ENCODE data around the gene TRIM6.
"Not testable (repeated sequence)": the region's sequence is repeated elsewhere in the genome, so short reads cannot be mapped to it uniquely, and the experiment has no call there.

GRCh38 chr11:5584458-5584857, 12.0 kb upstream of the TRIM6 start:
- TF ChIP-seq, protein P1, sequence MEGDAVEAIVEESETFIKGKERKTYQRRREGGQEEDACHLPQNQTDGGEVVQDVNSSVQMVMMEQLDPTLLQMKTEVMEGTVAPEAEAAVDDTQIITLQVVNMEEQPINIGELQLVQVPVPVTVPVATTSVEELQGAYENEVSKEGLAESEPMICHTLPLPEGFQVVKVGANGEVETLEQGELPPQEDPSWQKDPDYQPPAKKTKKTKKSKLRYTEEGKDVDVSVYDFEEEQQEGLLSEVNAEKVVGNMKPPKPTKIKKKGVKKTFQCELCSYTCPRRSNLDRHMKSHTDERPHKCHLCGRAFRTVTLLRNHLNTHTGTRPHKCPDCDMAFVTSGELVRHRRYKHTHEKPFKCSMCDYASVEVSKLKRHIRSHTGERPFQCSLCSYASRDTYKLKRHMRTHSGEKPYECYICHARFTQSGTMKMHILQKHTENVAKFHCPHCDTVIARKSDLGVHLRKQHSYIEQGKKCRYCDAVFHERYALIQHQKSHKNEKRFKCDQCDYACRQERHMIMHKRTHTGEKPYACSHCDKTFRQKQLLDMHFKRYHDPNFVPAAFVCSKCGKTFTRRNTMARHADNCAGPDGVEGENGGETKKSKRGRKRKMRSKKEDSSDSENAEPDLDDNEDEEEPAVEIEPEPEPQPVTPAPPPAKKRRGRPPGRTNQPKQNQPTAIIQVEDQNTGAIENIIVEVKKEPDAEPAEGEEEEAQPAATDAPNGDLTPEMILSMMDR (IDR thresholded peaks at IDR 0.05): not testable (repeated sequence)
- not testable (repeated sequence) for TF ChIP-seq POLR2A (IDR thresholded peaks at IDR 0.05)

Data from esophagus squamous epithelium (tissue), 4 donors.